Nucleus accumbens (tissue), 56 donors: ENCODE measurements around the gene SNX17.
A peak's percentile ranks its signal among the peaks of the same experiment; 100 is the strongest.
"Not testable (repeated sequence)": the region's sequence is repeated elsewhere in the genome, so short reads cannot be mapped to it uniquely, and the experiment has no call there.

Source experiments
- DNase-seq, 56 donors: peaks; one replicate each; lab custom pipeline; 2025; lab: John Stamatoyannopoulos, UW

Gene SNX17

GRCh38 chr2:27393225-27393624, 22.8 kb downstream of the SNX17 start:
- DNase-seq, result no peak

- no peak for DNase-seq
Measured at GRCh38 chr2:27398962-27399361, 28.5 kb downstream of the SNX17 start.

- DNase-seq, result no peak
Measured at GRCh38 chr2:27400348-27401135, 30.1 kb downstream of the SNX17 start.

GRCh38 chr2:27407798-27408491, 37.5 kb downstream of the SNX17 start:
- DNase-seq, result peak in 3 of 56 donors; percentile 3 to 17 (median 4)

GRCh38 chr2:27408601-27409320, 38.3 kb downstream of the SNX17 start:
- peak in 2 of 56 donors; percentile 39 to 53 for DNase-seq

- peak; percentile 12 to 97 (median 90) for DNase-seq
Measured at GRCh38 chr2:27409321-27410073, 39.1 kb downstream of the SNX17 start, which contains the start of gene PPM1G. Gene PPM1G, minus strand, starts transcription at chr2:27409591. Its CDS starts 169 bp downstream, at chr2:27409422.

- DNase-seq, result no peak
Measured at GRCh38 chr2:27412419-27413152, 42.2 kb downstream of the SNX17 start.

- no peak for DNase-seq
Measured at GRCh38 chr2:27416151-27416550, 45.7 kb downstream of the SNX17 start.

- no peak for DNase-seq
Measured at GRCh38 chr2:27420996-27421395, 50.6 kb downstream of the SNX17 start.

GRCh38 chr2:27421660-27422250, 51.3 kb downstream of the SNX17 start:
- no peak for DNase-seq

GRCh38 chr2:27422958-27423357, 52.5 kb downstream of the SNX17 start:
- no peak for DNase-seq

- DNase-seq, result not testable (repeated sequence)
Measured at GRCh38 chr2:27425039-27425438, 54.6 kb downstream of the SNX17 start.
